ENCODE measurements around the gene CACNA1G. TPM values are rescaled to one million over a fixed set of nuclear protein-coding genes. Genes with fewer than 3 reads are reported as not detected.

CACNA1G gene
- total RNA-seq, 2 experiments from 2014 or later = 0.05 TPM; not detected in 1

GRCh38 chr17:50586421-50587247 is 26.1 kb downstream of the CACNA1G start:
- Mint-ChIP-seq H3K9me3 (no peaks in the 10 kb centered on the region), H3K27ac (no peak overlapping the region), H3K36me3 (no peaks in the 10 kb centered on the region), H3K4me1 (ENCODE audit: low read depth) (no peaks in the 10 kb centered on the region), H3K4me3 (no peak overlapping the region), H3K27me3 (no peaks in the 10 kb centered on the region)
- no peak for DNase-seq
- CTCF ChIA-PET = no interaction called here
- intact Hi-C loops (cut with micrococcal nuclease) = no loop called here
- POLR2A ChIA-PET = no interaction called here

- H3K9me3 Mint-ChIP-seq = no peaks in the 10 kb centered on the region
- DNase-seq = no peak
- CTCF ChIA-PET = no interaction called here
- H3K4me1 Mint-ChIP-seq (ENCODE audit: low read depth) = no peaks in the 10 kb centered on the region
- H3K27me3 Mint-ChIP-seq = peaks cover 2% of the 10 kb centered on the region
- intact Hi-C loops (cut with micrococcal nuclease) = no loop called here
- H3K36me3 Mint-ChIP-seq = no peaks in the 10 kb centered on the region
- H3K4me3 Mint-ChIP-seq = no peak overlapping the region
- POLR2A ChIA-PET = no interaction called here
- no peak overlapping the region for H3K27ac Mint-ChIP-seq
Observed at GRCh38 chr17:50587571-50587970, 27.1 kb downstream of the CACNA1G start.

GRCh38 chr17:50588391-50589049 is 28.0 kb downstream of the CACNA1G start:
- ChIA-PET CTCF (interaction anchor here (1.2 to 1.3 kb wide), 2 partner anchors 41 to 42 kb away, joined by 3 read pairs; partner anchors contain the start of gene SPATA20), POLR2A (no interaction called here)
- Mint-ChIP-seq H3K9me3 (no peaks in the 10 kb centered on the region), H3K27me3 (peaks cover 2% of the 10 kb centered on the region), H3K4me1 (ENCODE audit: low read depth) (no peaks in the 10 kb centered on the region), H3K36me3 (no peaks in the 10 kb centered on the region), H3K27ac (no peak overlapping the region), H3K4me3 (no peak overlapping the region)
- no peak for DNase-seq
- intact Hi-C loops (cut with micrococcal nuclease) = no loop called here

DNA sequence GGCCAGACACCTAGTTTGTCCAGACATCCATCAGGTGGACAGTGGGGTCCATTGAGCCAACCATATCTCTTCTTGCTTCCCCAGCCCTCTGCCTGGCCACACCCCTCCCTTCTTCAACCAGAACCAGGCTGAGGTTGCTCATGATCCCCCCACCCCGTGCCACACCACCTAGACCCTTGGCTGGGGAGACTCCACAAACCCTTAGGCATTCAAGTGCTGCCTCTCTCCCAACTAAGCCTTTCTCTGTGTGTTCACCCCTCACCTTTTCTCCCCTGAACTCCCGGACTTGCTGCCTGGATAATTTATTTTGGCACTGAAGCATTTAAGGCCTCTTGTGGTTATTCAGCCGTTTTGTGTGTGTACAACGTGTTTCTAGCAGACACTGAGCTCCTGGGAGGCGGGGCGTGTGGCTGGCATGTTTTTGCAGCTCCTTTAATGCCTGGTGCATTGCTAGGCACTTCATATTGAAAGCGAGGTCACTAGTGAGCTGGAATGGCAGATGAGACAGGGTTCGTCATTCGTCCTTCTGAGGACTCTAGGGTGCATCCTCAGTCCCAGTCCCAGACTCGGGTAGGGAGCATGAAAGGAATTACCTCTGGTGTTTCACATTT is 28.7 kb downstream of the CACNA1G start:
- H3K27ac Mint-ChIP-seq = no peak overlapping the region
- CTCF ChIA-PET = interaction anchor here (1.2 to 1.3 kb wide), 2 partner anchors 41 to 42 kb away, joined by 3 read pairs; partner anchors contain the start of gene SPATA20

DNA sequence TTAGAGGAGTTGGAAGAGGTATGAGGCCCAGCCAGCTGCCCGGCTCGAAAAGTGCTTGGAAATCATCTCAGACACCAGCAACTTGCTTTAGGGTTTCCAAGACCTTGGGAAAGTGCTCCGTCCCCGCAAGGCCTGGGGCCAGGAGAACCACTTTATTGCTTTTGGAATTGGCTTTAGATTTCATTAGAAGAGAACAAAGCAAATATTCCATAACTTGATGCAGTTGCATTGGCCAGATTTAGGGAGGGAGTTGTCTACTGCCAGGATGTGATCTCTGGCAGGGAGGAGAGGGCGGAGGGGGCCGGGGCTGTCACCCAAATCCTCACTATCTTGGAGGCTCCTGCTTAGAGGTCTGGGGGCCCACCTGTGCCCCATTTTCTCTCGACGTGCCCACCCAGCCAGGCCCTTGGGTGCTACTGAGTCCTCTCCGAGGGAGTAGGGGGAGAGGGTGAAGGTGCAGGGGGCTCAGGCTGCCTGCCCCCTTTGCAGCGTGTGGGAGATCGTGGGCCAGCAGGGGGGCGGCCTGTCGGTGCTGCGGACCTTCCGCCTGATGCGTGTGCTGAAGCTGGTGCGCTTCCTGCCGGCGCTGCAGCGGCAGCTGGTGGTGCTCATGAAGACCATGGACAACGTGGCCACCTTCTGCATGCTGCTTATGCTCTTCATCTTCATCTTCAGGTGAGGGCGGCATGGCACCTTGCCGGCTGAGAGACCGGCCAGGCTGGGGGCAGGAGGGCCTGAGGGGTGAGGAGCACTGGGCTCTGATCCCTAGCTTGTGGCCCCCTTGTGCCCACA is 30.6 kb downstream of the CACNA1G start:
- no peak for DNase-seq
- ChIA-PET CTCF (no interaction called here), POLR2A (no interaction called here)
- intact Hi-C loops (cut with micrococcal nuclease) = no loop called here
- Mint-ChIP-seq H3K4me1 (ENCODE audit: low read depth) (no peaks in the 10 kb centered on the region), H3K4me3 (no peak overlapping the region), H3K27ac (no peak overlapping the region), H3K9me3 (no peaks in the 10 kb centered on the region), H3K36me3 (no peaks in the 10 kb centered on the region), H3K27me3 (peaks cover 2% of the 10 kb centered on the region)

More for the DNA sequence above, 28.7 kb downstream of the CACNA1G start:
- Mint-ChIP-seq H3K4me3 (no peak overlapping the region), H3K27me3 (peaks cover 2% of the 10 kb centered on the region), H3K4me1 (ENCODE audit: low read depth) (no peaks in the 10 kb centered on the region), H3K36me3 (no peaks in the 10 kb centered on the region), H3K9me3 (no peaks in the 10 kb centered on the region)
- intact Hi-C loops (cut with micrococcal nuclease) = no loop called here
- no peak for DNase-seq
- POLR2A ChIA-PET = no interaction called here

- H3K27me3 Mint-ChIP-seq = peaks cover 2% of the 10 kb centered on the region
- H3K4me1 Mint-ChIP-seq (ENCODE audit: low read depth) = no peaks in the 10 kb centered on the region
- H3K27ac Mint-ChIP-seq = no peak overlapping the region
- intact Hi-C loops (cut with micrococcal nuclease) = no loop called here
- H3K9me3 Mint-ChIP-seq = no peaks in the 10 kb centered on the region
- DNase-seq = no peak
- H3K4me3 Mint-ChIP-seq = no peak overlapping the region
- no peaks in the 10 kb centered on the region for H3K36me3 Mint-ChIP-seq
- ChIA-PET CTCF (no interaction called here), POLR2A (no interaction called here)
Observed at GRCh38 chr17:50593321-50593720, 32.8 kb downstream of the CACNA1G start.

- Mint-ChIP-seq H3K9me3 (no peaks in the 10 kb centered on the region), H3K36me3 (no peaks in the 10 kb centered on the region), H3K4me1 (ENCODE audit: low read depth) (no peaks in the 10 kb centered on the region), H3K27ac (no peak overlapping the region), H3K27me3 (peaks cover 2% of the 10 kb centered on the region), H3K4me3 (no peak overlapping the region)
- CTCF ChIA-PET = no interaction called here
- POLR2A ChIA-PET = no interaction called here
- intact Hi-C loops (cut with micrococcal nuclease) = no loop called here
- no peak for DNase-seq
Observed at GRCh38 chr17:50594128-50594823, 33.8 kb downstream of the CACNA1G start.

GRCh38 chr17:50594892-50595291 is 34.4 kb downstream of the CACNA1G start:
- H3K36me3 Mint-ChIP-seq = no peaks in the 10 kb centered on the region
- intact Hi-C loops (cut with micrococcal nuclease) = no loop called here
- peaks cover 2% of the 10 kb centered on the region for H3K27me3 Mint-ChIP-seq
- H3K4me1 Mint-ChIP-seq (ENCODE audit: low read depth) = no peaks in the 10 kb centered on the region
- no peak for DNase-seq
- ChIA-PET CTCF (no interaction called here), POLR2A (no interaction called here)
- H3K9me3 Mint-ChIP-seq = no peaks in the 10 kb centered on the region
- no peak overlapping the region for H3K4me3 Mint-ChIP-seq
- no peak overlapping the region for H3K27ac Mint-ChIP-seq

DNA sequence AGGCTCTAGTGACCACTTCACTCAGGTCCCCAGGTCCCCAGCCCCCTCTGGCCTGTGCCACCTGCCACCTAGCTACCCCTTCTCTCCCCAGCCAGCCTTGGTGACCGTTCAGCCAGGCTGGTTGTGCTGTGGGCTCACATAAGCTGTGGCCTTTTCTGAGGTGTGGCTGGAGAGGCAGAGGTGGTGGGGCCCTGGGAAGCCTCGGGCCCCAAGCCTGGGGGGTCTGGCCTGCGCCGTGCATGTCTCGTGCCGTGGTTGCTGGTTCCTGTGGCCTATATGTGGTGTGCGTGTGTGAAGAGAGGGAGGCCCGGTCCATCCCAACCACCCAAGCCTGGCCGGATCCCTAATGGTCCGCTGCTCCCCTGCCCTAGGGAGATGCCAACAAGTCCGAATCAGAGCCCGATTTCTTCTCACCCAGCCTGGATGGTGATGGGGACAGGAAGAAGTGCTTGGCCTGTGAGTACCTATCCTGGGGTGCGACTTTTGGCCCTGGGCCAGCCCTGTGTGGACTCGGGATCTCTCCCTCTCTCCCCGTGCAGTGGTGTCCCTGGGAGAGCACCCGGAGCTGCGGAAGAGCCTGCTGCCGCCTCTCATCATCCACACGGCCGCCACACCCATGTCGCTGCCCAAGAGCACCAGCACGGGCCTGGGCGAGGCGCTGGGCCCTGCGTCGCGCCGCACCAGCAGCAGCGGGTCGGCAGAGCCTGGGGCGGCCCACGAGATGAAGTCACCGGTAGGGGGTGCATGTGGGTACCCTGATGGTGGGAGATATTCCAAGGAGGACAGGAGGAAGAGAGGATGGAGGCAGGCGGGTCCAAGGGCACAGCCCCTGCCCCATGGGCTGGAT is 35.9 kb downstream of the CACNA1G start:
- no peak for DNase-seq
- H3K27me3 Mint-ChIP-seq = peaks cover 2% of the 10 kb centered on the region
- H3K9me3 Mint-ChIP-seq = no peaks in the 10 kb centered on the region
- H3K36me3 Mint-ChIP-seq = no peaks in the 10 kb centered on the region
- intact Hi-C loops (cut with micrococcal nuclease) = no loop called here
- H3K4me1 Mint-ChIP-seq (ENCODE audit: low read depth) = no peaks in the 10 kb centered on the region
- no peak overlapping the region for H3K27ac Mint-ChIP-seq
- CTCF ChIA-PET = no interaction called here
- H3K4me3 Mint-ChIP-seq = no peak overlapping the region
- POLR2A ChIA-PET = no interaction called here

DNA sequence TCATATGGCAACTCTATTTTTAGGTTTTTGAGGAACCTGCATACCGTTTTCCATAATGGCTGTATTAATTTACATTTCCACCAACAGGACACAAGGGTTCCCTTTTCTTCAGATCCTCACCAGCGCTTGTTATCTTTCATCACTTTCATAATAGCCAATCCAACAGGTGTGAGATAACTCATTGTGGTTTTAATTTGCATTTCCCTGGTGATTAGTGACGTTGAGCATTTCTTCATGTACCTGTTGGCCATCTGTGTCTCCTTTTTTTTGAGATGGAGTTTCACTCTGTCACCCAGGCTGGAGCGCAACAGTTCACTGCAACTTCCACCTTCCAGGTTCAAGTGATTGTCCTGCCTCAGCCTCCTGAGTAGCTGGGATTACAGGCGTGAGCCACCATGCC is 38.0 kb downstream of the CACNA1G start:
- POLR2A ChIA-PET = no interaction called here
- no peaks in the 10 kb centered on the region for H3K36me3 Mint-ChIP-seq
- no peak overlapping the region for H3K4me3 Mint-ChIP-seq

DNA sequence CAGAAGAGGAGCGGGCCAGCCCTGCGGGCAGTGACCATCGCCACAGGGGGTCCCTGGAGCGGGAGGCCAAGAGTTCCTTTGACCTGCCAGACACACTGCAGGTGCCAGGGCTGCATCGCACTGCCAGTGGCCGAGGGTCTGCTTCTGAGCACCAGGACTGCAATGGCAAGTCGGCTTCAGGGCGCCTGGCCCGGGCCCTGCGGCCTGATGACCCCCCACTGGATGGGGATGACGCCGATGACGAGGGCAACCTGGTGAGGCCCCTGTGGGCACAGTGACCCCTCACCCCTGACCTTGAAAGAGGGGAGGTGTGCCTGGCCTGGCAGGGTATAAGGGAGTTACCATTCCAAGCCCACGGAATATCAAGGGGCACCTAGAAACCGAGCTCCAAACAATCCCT is 39.1 kb downstream of the CACNA1G start:
- Mint-ChIP-seq H3K36me3 (no peaks in the 10 kb centered on the region), H3K27ac (no peak overlapping the region), H3K9me3 (no peaks in the 10 kb centered on the region), H3K4me3 (no peak overlapping the region), H3K4me1 (ENCODE audit: low read depth) (no peaks in the 10 kb centered on the region), H3K27me3 (peaks cover 8% of the 10 kb centered on the region)
- DNase-seq = no peak
- CTCF ChIA-PET = no interaction called here
- POLR2A ChIA-PET = no interaction called here
- intact Hi-C loops (cut with micrococcal nuclease) = no loop called here

More for the DNA sequence above, 38.0 kb downstream of the CACNA1G start:
- no peaks in the 10 kb centered on the region for H3K9me3 Mint-ChIP-seq
- no peak overlapping the region for H3K27ac Mint-ChIP-seq
- DNase-seq = no peak
- CTCF ChIA-PET = no interaction called here
- H3K4me1 Mint-ChIP-seq (ENCODE audit: low read depth) = no peaks in the 10 kb centered on the region
- intact Hi-C loops (cut with micrococcal nuclease) = no loop called here
- peaks cover 3% of the 10 kb centered on the region for H3K27me3 Mint-ChIP-seq

Measured in activated CD4-positive, alpha-beta memory T cell treated with anti-CD3 and anti-CD28 coated beads for 36 hours (primary cell).